Heart right ventricle (tissue), 16 donors: ENCODE data around the gene SPO11. TPM values are rescaled to one million over a fixed set of nuclear protein-coding genes. Genes with fewer than 3 reads are reported as not detected.
A peak's percentile ranks its signal among the peaks of the same experiment; 100 is the strongest.

Experiments used
- ATAC-seq, 8 donors: fragments of 200-7000 bp; cut with Tn5 transposase; one replicate each; pipeline ENCODE4 v1.9.1; 2020; ENCODE audit warnings: mild to moderate bottlenecking in 8 of 8, moderate library complexity in 8 of 8, moderate number of reproducible peaks in 1 of 8
- DNase-seq, 2 donors: peaks; one replicate each; pipeline ENCODE4 v3.0.0-alpha.2; 2020
- H3K27ac ChIP-seq, 10 donors: fragments of 200-600 bp; sonication (generic) in 2 of 10; one replicate each; pipeline versions ENCODE4 v1.5.0 to v1.8.0; 2020 to 2022; ENCODE audit warnings: mild to moderate bottlenecking in 3 of 10
- H3K27me3 ChIP-seq, 7 donors: fragments of 200-600 bp; one replicate each; pipeline ENCODE4 v1.8.0; 2021 to 2022; ENCODE audit warnings: mild to moderate bottlenecking in 2 of 7
- H3K36me3 ChIP-seq, 9 donors: fragments of 200-600 bp; sonication (generic) in 1 of 9; one replicate each; pipeline versions ENCODE4 v1.5.0 to v1.8.0; 2020 to 2022; ENCODE audit warnings: mild to moderate bottlenecking in 2 of 9
- H3K4me1 ChIP-seq, 9 donors: fragments of 200-600 bp; sonication (generic) in 1 of 9; one replicate each; pipeline versions ENCODE4 v1.5.0 to v1.8.0; 2020 to 2022; ENCODE audit warnings: mild to moderate bottlenecking in 4 of 9
- H3K4me3 ChIP-seq, 10 donors: fragments of 200-600 bp; sonication (generic) in 2 of 10; one replicate each; pipeline versions ENCODE4 v1.5.0 to v1.8.0; 2020 to 2022; ENCODE audit warnings: mild to moderate bottlenecking in 7 of 10, moderate library complexity in 2 of 10
- H3K9me3 ChIP-seq, 11 donors: fragments of 200-600 bp in 10 of 11; sonication (generic) in 2 of 11; one replicate each; pipeline versions ENCODE4 v1.5.0 to v1.8.0; 2013 to 2022; ENCODE audit warnings: mild to moderate bottlenecking in 2 of 11, control low read depth in 1 of 11, moderate library complexity in 1 of 11
- WGBS, 2 donors: extraction: QIAGEN DNeasy Blood & Tissue Kit; methylation state at CpG; one replicate each; pipeline ENCODE4 v1.1.7; 2013; ENCODE audit warnings: inconsistent platforms in 1 of 2; 5-methylcytosine and 5-hydroxymethylcytosine counted together
- intact Hi-C, 10 donors: fragments of 100-400 bp; cut with DNase I; formaldehyde crosslinking; loops; one replicate each; pipeline versions ENCODE4 v1.11.1 to v1.14.2; 2022
- polyA plus RNA-seq, 2 donors: library from polyadenylated mRNA; stranded (reverse); fragments of 200-250 nt; gene quantifications; one replicate each; pipeline ENCODE4 v1.2.3, GENCODE V29; 2013
- total RNA-seq, 10 donors: library from RNA; stranded (reverse); fragmentation: NEBNext Ultra II Directional in 3 of 10; extraction: Animal tissue kit (Norgen Biotek cat#: 25700) in 3 of 10; gene quantifications; one replicate each; pipeline versions ENCODE4 v1.2.1 to v1.2.4, GENCODE V29; 2021 to 2023
- TF ChIP-seq, protein P1 (sequence below), 9 donors: fragments of 200-600 bp; sonication (generic) in 2 of 9; IDR thresholded peaks; one replicate each; pipeline versions ENCODE4 v1.5.0 to v1.8.0; 2021 to 2022; ENCODE audit warnings: antibody characterized with exemption in 9 of 9, mild to moderate bottlenecking in 5 of 9, moderate library complexity in 1 of 9
- donor health status: Arrhythmogenic right ventricular cardiomyopathy.
- donor health status: ischemic (EF 13 %, LVEDD 7.1; RV severe dilation, severe dysfunction).
- donor health status: healthy with polysubstance abuse.
- donor health status: DM: no; HTN: yes; CAD: no.
- donor health status: DM: no; HTN: no; CAD: no.
- donor health status: ischemic (EF 25% LVEDD 6.9; RV normal size, moderate dysfunction).
- donor health status: ischemic (EF 25% LVEDD 5.7; RV mildly dilated, moderate dysfunction).
- donor health status: healthy.
- donor health status: DM: yes; HTN: yes; CAD: no.
- donor health status: Ischemic cardiomyopathy.
- donor health status: ischemic (EF 35%, LVEDD 5.7; RV mildly dilated, moderate dysfunction).
- donor health status: nonischemic (EF 11% LVEDD 7.7; RV severe dilation, severe dysfunction).
- donor health status: DM: yes; HTN: yes; CAD: no.
- donor health status: PGD.
- donor health status: ischemic (EF 29% LVEDD 5.4; RV normal size, mild dysfunction).
- donor health status: nonischemic (EF 23%, LVEDD 6.1; RV moderate dilation, normal function).

Gene SPO11
- total and polyA plus RNA-seq, 12 donors = not detected

DNA sequence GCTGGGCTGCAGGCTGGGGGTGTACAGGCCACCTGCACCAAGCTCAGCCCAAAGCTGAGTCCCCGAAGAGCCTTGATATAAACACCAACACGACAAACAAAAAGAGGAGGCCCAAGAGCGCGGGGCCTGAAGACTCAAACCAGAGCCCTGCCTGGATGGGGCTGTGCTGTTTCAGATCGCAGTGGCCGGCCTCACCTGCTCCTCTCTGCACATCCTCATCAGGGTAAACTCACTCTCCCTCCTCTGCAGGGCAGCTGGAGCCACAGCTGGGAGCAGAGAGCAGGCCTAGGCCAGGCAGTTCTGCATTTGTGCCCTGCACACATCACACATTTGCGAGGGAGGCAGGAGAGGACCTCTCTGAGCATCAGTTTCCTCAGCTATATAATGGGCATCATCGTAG, 57.9 kb downstream of the SPO11 start:
- H3K4me3 ChIP-seq = no peak overlapping the region
- TF ChIP-seq, protein P1, sequence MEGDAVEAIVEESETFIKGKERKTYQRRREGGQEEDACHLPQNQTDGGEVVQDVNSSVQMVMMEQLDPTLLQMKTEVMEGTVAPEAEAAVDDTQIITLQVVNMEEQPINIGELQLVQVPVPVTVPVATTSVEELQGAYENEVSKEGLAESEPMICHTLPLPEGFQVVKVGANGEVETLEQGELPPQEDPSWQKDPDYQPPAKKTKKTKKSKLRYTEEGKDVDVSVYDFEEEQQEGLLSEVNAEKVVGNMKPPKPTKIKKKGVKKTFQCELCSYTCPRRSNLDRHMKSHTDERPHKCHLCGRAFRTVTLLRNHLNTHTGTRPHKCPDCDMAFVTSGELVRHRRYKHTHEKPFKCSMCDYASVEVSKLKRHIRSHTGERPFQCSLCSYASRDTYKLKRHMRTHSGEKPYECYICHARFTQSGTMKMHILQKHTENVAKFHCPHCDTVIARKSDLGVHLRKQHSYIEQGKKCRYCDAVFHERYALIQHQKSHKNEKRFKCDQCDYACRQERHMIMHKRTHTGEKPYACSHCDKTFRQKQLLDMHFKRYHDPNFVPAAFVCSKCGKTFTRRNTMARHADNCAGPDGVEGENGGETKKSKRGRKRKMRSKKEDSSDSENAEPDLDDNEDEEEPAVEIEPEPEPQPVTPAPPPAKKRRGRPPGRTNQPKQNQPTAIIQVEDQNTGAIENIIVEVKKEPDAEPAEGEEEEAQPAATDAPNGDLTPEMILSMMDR (IDR thresholded peaks at IDR 0.05) = no peak
- H3K36me3 ChIP-seq = peaks cover 0 to 14% (median 0%) of the 10 kb centered on the region in 9 donors
- intact Hi-C loops = loop anchor here in 6 of 10 donors (10.0 kb wide), 2 partner anchors 207 to 827 kb away; no protein-coding TSS in a partner anchor
- H3K27me3 ChIP-seq = no peaks in the 10 kb centered on the region
- WGBS, 2 donors = 94 to 96% methylated on average over 8 of the region's 8 CpGs
- DNase-seq (no peak), ATAC-seq (no peak)
- H3K9me3 ChIP-seq = peaks cover 0 to 4% (median 0%) of the 10 kb centered on the region in 11 donors
- H3K27ac ChIP-seq = no peak overlapping the region
- peaks cover 12 to 44% (median 34%) of the 10 kb centered on the region in 9 donors for H3K4me1 ChIP-seq

DNA sequence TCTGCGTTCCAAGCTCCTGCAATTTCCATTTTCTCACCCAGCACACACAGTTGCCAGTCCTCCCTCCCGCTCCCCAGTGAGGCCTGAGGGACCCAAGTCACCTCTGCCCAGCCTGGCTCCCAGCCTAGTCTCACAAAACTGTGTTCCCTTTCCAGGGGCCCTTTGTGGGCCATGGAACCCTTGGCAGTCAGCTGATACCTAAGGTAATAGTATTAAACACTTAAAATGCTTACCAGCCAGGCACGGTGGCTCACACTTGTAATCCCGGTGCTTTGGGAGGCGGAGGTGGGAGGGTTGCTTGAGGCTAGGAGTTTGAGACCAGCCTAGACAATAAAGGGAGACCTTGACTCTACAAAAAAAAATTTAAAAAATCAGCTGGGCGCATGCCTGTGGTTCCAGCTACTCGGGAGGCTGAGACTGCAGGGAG, 58.4 kb downstream of the SPO11 start:
- intact Hi-C loops = loop anchor here in 6 of 10 donors (10.0 kb wide), 2 partner anchors 207 to 827 kb away; no protein-coding TSS in a partner anchor
- DNase-seq (no peak), ATAC-seq (no peak)
- 84 to 86% methylated on average over 7 of the region's 7 CpGs for WGBS, 2 donors
- H3K27me3 ChIP-seq = no peaks in the 10 kb centered on the region
- H3K27ac ChIP-seq = no peak overlapping the region
- peaks cover 0 to 4% (median 0%) of the 10 kb centered on the region in 11 donors for H3K9me3 ChIP-seq
- TF ChIP-seq, protein P1 (IDR thresholded peaks at IDR 0.05) = no peak
- no peak overlapping the region for H3K4me3 ChIP-seq
- H3K4me1 ChIP-seq = peaks cover 12 to 49% (median 38%) of the 10 kb centered on the region in 9 donors
- peaks cover 0 to 15% (median 0%) of the 10 kb centered on the region in 9 donors for H3K36me3 ChIP-seq

DNA sequence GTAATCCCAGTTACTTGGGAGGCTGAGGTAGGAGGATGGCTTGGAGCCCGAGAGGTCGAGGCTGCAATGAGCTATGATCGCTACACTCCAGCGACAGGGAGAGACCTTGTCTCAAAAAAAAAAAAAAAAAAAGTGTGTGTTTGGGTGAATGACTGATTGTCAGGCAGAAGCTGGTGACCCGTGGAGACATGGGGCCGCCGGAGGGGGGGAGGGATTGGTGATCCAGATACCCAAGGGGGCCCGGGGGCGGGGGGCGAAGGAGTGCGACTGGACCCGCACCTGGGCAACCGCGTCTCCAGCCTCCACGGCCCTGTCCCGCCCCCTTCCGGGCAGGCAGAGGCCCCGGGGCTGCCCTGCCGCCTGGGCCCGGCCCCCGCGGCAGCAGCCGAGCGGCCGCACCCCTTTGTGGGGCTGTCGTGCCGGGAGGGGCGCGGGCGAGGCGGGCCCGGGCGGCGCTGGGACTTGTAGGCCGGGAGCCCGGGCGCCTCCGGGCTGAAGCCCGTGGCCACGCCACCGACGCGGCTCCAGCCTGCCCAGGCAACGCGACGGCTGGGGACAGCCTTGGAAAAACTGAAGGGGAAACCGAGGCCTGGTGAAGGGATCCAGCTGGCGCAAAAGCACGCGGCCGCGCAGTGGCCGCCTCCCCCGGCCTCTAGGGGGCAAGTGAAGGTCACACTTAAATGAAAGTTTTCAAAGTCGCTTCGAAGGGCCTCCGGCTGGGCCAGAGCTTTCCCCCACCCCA, 59.5 kb downstream of the SPO11 start:
- 5 to 6% methylated on average over 51 to 57 of the region's 57 CpGs for WGBS, 2 donors
- no peaks in the 10 kb centered on the region for H3K27me3 ChIP-seq
- TF ChIP-seq, protein P1 (IDR thresholded peaks at IDR 0.05) = peak in 5 of 9 donors; percentile 26 to 52 (median 46)
- DNase-seq (peak; percentile 76 to 86), ATAC-seq (peak; percentile 57 to 85 (median 72))
- peak overlapping the region; percentile 10 to 61 (median 46) for H3K4me3 ChIP-seq
- H3K4me1 ChIP-seq = peaks cover 12 to 59% (median 50%) of the 10 kb centered on the region in 9 donors
- intact Hi-C loops = loop anchor here in 6 of 10 donors (10.0 kb wide), 2 partner anchors 206 to 826 kb away; no protein-coding TSS in a partner anchor
- H3K27ac ChIP-seq = peak overlapping the region; percentile 38 to 86 (median 79)
- H3K9me3 ChIP-seq = peaks cover 0 to 4% (median 0%) of the 10 kb centered on the region in 11 donors
- peaks cover 0 to 16% (median 0%) of the 10 kb centered on the region in 9 donors for H3K36me3 ChIP-seq

DNA sequence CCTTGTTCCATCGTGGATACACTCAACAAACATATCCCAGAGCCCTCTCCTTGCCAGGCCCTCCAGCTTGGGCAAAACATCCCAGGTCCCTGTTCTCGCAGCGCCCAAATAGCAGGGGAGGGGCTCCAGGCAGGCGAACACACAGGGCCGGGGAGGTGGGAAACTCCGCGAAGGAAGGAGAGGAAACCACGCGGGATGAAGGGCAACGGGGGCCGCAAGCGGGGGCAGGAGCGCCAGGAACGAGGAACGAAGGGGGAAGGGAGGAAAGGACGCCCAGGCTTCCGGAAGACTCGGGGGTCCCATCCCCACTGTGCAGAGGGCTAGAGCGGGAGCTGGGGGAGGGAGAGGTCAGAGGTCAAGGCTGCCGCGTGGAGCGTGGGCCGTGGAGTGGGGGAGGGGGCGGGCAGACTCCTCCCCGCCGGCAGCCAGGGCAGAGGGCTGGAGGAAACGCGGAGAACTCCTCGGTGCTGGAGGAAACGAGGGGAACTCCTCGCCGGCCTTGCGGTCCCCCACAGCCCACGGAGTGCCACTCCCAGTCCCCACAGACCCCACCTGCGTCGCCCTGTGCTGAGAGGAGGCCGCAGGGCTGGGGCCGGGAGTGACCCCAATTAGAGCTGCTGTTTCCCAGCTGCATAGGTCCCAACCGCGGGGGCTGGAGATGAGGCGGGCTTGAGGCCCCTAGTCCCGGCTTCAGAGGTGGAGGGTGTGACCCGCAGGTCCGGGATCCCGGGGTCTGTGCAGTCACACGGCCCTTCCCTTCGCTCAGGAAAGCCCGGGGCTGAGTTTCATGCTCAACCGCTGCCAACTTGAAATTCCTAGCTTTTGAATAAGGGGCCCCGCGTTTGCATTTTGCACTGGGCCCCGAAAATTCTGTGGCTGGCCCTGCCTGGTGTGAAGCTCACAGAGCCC, 60.3 kb downstream of the SPO11 start:
- intact Hi-C loops = loop anchor here in 6 of 10 donors (5.0 to 10.0 kb wide), 4 partner anchors 47 to 825 kb away; no protein-coding TSS in a partner anchor
- 45 to 49% methylated on average over 52 of the region's 52 CpGs for WGBS, 2 donors
- no peaks in the 10 kb centered on the region for H3K27me3 ChIP-seq
- DNase-seq = no peak
- TF ChIP-seq, protein P1 (IDR thresholded peaks at IDR 0.05) = no peak
- peak in 1 of 8 donors; percentile 6 for ATAC-seq
- H3K4me1 ChIP-seq = peaks cover 8 to 59% (median 54%) of the 10 kb centered on the region in 9 donors
- H3K9me3 ChIP-seq = peaks cover 0 to 4% (median 0%) of the 10 kb centered on the region in 11 donors
- peaks cover 0 to 17% (median 0%) of the 10 kb centered on the region in 9 donors for H3K36me3 ChIP-seq
- H3K27ac ChIP-seq = peak overlapping the region; percentile 38 to 86 (median 79)
- peak overlapping the region; percentile 10 to 61 (median 46) for H3K4me3 ChIP-seq
